Stomach smooth muscle (tissue), 2 donors: ENCODE results near the gene DDB1.

Source experiments
- H3K27ac ChIP-seq: one replicate; pipeline ENCODE4 v1.7.0; 2013; ENCODE audit warnings: mild to moderate bottlenecking, low read length, inconsistent platforms
- H3K27me3 ChIP-seq, 2 donors: one replicate each; pipeline ENCODE4 v1.7.0; 2013; ENCODE audit warnings: low read length in 2 of 2; ENCODE audit not compliant: insufficient read depth in 2 of 2, control insufficient read depth in 1 of 2
- H3K36me3 ChIP-seq, 2 donors: one replicate each; pipeline ENCODE4 v1.7.0; 2013; ENCODE audit warnings: low read length in 2 of 2; ENCODE audit not compliant: control insufficient read depth in 2 of 2, insufficient read depth in 2 of 2
- H3K4me1 ChIP-seq: one replicate; pipeline ENCODE4 v1.7.0; 2013; ENCODE audit warnings: low read length; ENCODE audit not compliant: control insufficient read depth, insufficient read depth
- H3K4me3 ChIP-seq, 2 donors: one replicate each; pipeline ENCODE4 v1.7.0; 2013; ENCODE audit warnings: low read length in 2 of 2
- H3K9ac ChIP-seq, 2 donors: one replicate each; pipeline ENCODE4 v1.7.0; 2013; ENCODE audit warnings: low read length in 2 of 2, mild to moderate bottlenecking in 1 of 2
- H3K9me3 ChIP-seq, 2 donors: one replicate each; pipeline ENCODE4 v1.7.0; 2013; ENCODE audit warnings: low read length in 2 of 2; ENCODE audit not compliant: control insufficient read depth in 2 of 2
- donor health status: healthy.
- donor health status: Pancreatic carcinoma.

Gene DDB1

DNA sequence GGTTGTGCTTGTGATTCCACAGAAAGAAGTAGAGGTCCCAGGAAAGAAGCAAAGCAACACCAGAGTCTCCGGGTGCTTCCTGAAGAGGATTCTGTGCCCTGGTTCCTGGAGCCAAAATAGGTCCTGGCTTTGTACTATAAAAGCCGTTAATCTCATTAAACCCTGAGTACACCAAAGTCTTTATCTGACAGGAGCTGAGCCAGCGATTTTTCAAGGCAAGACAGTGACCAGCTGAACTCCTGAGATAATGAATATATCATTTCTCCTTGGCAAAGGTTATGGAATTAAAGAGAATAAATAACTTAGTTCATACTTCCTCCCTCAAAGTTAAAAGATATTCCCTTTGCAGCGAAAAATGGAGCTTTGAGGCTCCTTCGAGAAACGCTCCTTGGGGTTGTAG is 34.5 kb upstream of the DDB1 start:
- Histone ChIP-seq H3K4me1 (peaks cover 8% of the 10 kb centered on the region), H3K27ac (no peak overlapping the region), H3K4me3 (no peak overlapping the region), H3K27me3 (no peaks in the 10 kb centered on the region), H3K9me3 (no peaks in the 10 kb centered on the region), H3K9ac (no peak overlapping the region), H3K36me3 (peaks cover 35 to 50% of the 10 kb centered on the region in 2 donors)

GRCh38 chr11:61364012-61364675 is 31.2 kb upstream of the DDB1 start:
- no peaks in the 10 kb centered on the region for H3K9me3 ChIP-seq
- peaks cover 12% of the 10 kb centered on the region for H3K4me1 ChIP-seq
- no peak overlapping the region for H3K4me3 ChIP-seq
- no peaks in the 10 kb centered on the region for H3K27me3 ChIP-seq
- H3K27ac ChIP-seq: no peak overlapping the region
- no peak overlapping the region for H3K9ac ChIP-seq
- H3K36me3 ChIP-seq: peaks cover 31 to 42% of the 10 kb centered on the region in 2 donors

DNA sequence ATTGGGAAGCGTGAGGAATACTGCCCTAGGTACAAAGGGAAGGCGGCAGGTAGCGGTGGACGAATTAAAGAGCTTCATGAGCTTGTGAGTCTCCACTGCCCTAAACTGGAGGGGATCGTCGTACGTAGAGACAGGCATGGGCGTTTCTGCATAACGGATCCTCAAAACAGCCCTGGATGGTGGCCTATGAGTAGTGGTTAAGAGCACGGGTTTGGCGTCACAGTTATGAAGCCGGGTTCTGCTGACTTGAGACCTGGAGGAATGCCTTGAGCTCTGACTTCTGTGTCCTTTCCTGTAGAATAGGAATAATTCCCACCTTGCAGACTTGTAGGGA is 29.6 kb upstream of the DDB1 start:
- peaks cover 19 to 28% of the 10 kb centered on the region in 2 donors for H3K36me3 ChIP-seq
- peak overlapping the region; percentile 98 to 100 for H3K4me3 ChIP-seq
- peak overlapping the region; percentile 97 to 98 for H3K9ac ChIP-seq
- no peaks in the 10 kb centered on the region for H3K27me3 ChIP-seq
- H3K9me3 ChIP-seq: no peaks in the 10 kb centered on the region
- peak overlapping the region; percentile 99 for H3K27ac ChIP-seq
- peaks cover 12% of the 10 kb centered on the region for H3K4me1 ChIP-seq

DNA sequence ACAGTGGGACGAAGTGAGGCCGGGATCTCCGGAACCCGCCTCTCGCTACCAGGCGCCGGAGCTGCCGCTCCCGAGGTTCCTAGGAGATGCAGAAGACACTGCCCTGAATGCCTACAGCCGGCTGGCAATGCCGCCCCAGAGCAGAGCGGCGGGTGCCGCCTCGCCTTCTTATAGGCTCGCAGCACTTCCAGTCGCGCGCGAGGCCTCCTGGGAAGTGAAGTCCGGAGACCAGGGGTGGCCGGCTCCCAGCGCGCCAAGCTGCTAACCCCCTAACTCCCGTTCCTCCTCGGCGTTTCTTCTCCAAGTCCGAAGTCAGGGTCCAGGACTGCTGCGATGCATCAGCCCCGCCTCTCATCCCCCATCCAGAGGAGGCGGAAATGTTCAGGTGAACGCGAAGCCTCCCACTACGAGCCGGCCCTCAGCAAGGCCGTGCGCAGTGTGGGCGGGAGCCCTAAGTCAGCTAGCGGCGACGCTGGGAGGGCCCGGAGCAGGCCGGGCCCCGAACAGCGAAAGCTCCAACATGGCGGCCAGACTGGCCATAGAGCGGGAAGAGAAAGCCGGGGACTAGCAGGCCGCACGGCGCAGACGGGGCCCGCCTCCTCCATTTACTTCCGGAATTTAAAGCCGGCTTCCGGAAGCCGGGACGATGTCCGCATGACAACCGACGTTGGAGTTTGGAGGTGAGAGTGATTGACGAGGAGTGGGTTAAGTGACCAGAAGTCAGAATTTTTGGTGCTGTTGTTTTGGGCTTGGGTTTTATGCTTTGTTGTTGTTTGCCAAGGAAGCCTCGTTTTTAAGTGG is 29.0 kb upstream of the DDB1 start, which contains the start of the genes CYB561A3 and TMEM138:
CYB561A3 (minus strand) TSS at position 142 of the 801 bp plus-strand sequence. CDS start 5,169 bp downstream, outside the sequence.
TMEM138 (plus strand) TSS at position 634 of the 801 bp plus-strand sequence. CDS start 2,017 bp downstream, outside the sequence.
- peaks cover 12% of the 10 kb centered on the region for H3K4me1 ChIP-seq
- H3K9me3 ChIP-seq: no peaks in the 10 kb centered on the region
- H3K4me3 ChIP-seq: peak within 1 kb of the TSS; percentile 98 to 100
- H3K9ac ChIP-seq: peak within 1 kb of the TSS; percentile 97 to 98
- H3K27me3 ChIP-seq: no peaks in the 10 kb centered on the region
- H3K27ac ChIP-seq: peak within 1 kb of the TSS; percentile 99
- H3K36me3 ChIP-seq: peaks cover 14 to 22% of the 10 kb centered on the region in 2 donors

- Histone ChIP-seq H3K36me3 (peaks cover 7 to 17% of the 10 kb centered on the region in 2 donors), H3K4me1 (peaks cover 12% of the 10 kb centered on the region), H3K4me3 (peak overlapping the region; percentile 98 to 100), H3K9ac (peak overlapping the region; percentile 97 to 98), H3K27ac (peak overlapping the region; percentile 99), H3K9me3 (no peaks in the 10 kb centered on the region), H3K27me3 (no peaks in the 10 kb centered on the region)
These were observed 28.4 kb upstream of the DDB1 start for GRCh38 chr11:61361237-61361740.

DNA sequence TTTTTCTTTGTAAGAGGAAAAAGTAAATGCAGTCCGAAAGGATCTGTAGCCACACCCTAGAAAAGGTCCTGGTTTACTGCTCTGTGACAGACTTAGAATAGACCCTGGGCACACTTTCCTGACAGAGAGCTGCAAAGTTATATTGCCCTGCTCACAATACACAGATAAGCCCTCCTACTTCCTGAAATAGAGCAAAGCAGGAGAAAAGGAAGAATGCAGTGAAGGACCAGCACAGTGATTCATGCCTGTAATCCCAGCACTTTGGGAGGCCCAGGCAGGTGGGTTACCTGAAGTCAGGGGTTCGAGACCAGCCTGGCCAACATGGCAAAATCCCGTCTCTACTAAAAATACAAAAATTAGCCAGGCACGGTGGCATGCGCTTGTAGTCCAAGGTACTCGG is 26.6 kb upstream of the DDB1 start:
- no peaks in the 10 kb centered on the region for H3K27me3 ChIP-seq
- H3K27ac ChIP-seq: no peak overlapping the region
- peaks cover 12% of the 10 kb centered on the region for H3K4me1 ChIP-seq
- no peak overlapping the region for H3K4me3 ChIP-seq
- H3K9ac ChIP-seq: no peak overlapping the region
- peaks cover 4 to 5% of the 10 kb centered on the region in 2 donors for H3K36me3 ChIP-seq
- H3K9me3 ChIP-seq: no peaks in the 10 kb centered on the region

DNA sequence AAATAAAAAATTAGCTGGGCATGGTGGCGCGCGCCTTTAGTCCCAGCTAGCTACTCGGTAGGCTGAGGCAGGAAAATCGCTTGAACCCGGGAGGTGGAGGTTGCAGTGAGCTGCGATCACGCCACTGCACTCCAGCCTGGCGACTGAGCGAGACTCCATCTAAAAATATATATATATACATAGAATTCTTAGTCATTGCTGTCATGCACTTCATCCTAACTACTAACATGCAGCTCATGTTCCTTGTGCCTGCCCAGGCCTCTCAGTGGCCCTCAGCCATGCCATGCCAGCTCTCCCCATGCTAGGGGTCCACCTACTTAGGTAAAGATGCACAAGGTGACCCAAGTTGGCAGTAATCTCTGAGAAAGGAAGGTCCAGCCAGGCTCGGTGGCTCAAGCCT is 25.7 kb upstream of the DDB1 start:
- H3K27me3 ChIP-seq: no peaks in the 10 kb centered on the region
- H3K9ac ChIP-seq: no peak overlapping the region
- no peak overlapping the region for H3K27ac ChIP-seq
- H3K4me3 ChIP-seq: no peak overlapping the region
- peaks cover 0 to 5% of the 10 kb centered on the region in 2 donors for H3K36me3 ChIP-seq
- H3K9me3 ChIP-seq: no peaks in the 10 kb centered on the region
- peaks cover 12% of the 10 kb centered on the region for H3K4me1 ChIP-seq

DNA sequence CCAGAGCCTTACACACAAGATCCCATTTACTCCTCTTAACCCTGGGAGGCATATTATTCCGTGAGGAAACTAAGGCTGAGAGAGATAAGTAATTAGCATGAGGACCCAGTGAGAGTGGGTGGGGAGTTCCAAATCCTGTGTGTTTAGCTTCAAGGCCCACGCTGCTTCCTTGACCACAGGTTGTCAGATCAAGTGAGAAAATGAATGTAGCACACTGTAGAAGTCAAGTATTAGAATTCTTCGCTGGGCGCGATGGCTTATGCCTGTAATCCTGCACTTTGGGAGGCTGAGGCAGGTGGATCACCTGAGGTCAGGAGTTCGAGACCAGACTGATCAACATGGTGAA is 25.0 kb upstream of the DDB1 start:
- Histone ChIP-seq H3K9ac (no peak overlapping the region), H3K27ac (no peak overlapping the region), H3K4me1 (peaks cover 12% of the 10 kb centered on the region), H3K36me3 (peaks cover 7 to 12% of the 10 kb centered on the region in 2 donors), H3K9me3 (no peaks in the 10 kb centered on the region), H3K27me3 (no peaks in the 10 kb centered on the region), H3K4me3 (no peak overlapping the region)

DNA sequence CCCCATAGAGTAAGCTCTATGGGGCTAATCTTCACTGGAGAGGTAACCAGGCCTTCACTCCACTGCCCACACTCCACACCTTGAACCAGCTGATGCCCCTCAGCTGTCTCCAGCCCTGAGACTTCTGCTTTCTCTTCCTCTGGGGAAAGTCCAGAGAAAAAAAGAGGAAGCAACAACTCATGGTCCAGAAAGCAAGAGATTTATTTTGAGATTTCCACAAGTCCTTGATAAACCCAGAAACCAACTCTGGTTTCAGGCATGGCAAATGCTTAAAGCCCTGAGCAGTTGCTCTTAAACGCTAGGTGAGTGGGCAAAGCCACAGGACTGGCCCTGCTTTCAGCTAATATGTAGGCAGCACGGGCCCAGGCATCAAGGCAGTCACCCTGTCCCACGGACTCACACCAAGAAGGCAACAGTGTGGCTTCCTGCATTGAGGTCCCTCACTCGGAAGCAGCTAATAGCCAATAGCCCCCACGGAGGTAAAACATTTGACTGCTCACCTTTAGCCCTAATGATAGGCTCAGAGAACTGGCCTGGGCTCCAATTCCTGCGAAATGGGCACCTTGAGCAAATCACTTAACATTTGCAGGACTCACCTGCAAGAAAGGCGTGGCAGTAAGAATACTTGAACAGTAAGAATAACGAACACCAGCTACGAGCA is 24.5 kb upstream of the DDB1 start:
- H3K27me3 ChIP-seq: no peaks in the 10 kb centered on the region
- no peak overlapping the region for H3K27ac ChIP-seq
- H3K9ac ChIP-seq: peak overlapping the region in 1 of 2 donors; percentile 29
- H3K36me3 ChIP-seq: peaks cover 10 to 15% of the 10 kb centered on the region in 2 donors
- H3K4me3 ChIP-seq: no peak overlapping the region
- no peaks in the 10 kb centered on the region for H3K9me3 ChIP-seq
- H3K4me1 ChIP-seq: peaks cover 8% of the 10 kb centered on the region

DNA sequence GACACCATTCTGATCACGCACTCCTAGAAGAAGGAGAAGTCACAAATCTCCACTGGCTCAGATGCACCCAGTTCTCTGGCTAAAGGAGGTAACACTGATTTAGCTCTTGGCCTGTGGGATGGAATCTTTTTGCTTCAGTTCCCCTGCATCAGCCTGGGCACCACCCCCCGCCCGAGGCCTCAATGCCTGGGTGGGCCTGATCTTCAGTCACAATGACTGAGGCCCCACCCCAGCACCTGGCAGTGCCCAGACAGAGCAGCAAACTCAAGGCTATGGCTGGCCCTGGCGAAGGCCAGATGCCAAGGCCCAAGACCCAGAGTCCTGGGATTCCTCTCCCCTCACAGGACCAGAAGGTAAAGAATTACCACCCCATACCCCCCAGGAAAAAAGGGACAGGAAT is 23.8 kb upstream of the DDB1 start:
- no peaks in the 10 kb centered on the region for H3K27me3 ChIP-seq
- peaks cover 14 to 21% of the 10 kb centered on the region in 2 donors for H3K36me3 ChIP-seq
- no peak overlapping the region for H3K27ac ChIP-seq
- H3K9ac ChIP-seq: peak overlapping the region in 1 of 2 donors; percentile 29
- no peaks in the 10 kb centered on the region for H3K9me3 ChIP-seq
- H3K4me3 ChIP-seq: no peak overlapping the region
- peaks cover 8% of the 10 kb centered on the region for H3K4me1 ChIP-seq
